Stimulated activated naive CD8-positive, alpha-beta T cell treated with anti-CD3 and anti-CD28 coated beads, Interleukin-15, Interleukin-2, amounts not matched to agents 100 ng/mL and 50 ng/mL, for 24 hours (primary cell): Measurements from ENCODE around the gene SLC5A10.

Experiments
- H3K27ac Mint-ChIP-seq: one replicate; pipeline ENCODE4 v1.8.0; 2021; ENCODE audit warnings: mild to moderate bottlenecking, mixed read lengths
- H3K27me3 Mint-ChIP-seq: one replicate; pipeline ENCODE4 v1.8.0; 2021; ENCODE audit warnings: mixed read lengths
- H3K36me3 Mint-ChIP-seq: one replicate; pipeline ENCODE4 v1.8.0; 2021; ENCODE audit warnings: low read depth, mixed read lengths
- H3K4me1 Mint-ChIP-seq: one replicate; pipeline ENCODE4 v1.8.0; 2021; ENCODE audit warnings: low read depth, mixed read lengths
- H3K4me3 Mint-ChIP-seq: one replicate; pipeline ENCODE4 v1.8.0; 2021; ENCODE audit warnings: mild to moderate bottlenecking, mixed read lengths
- H3K9me3 Mint-ChIP-seq: one replicate; pipeline ENCODE4 v1.8.0; 2021; ENCODE audit warnings: mixed read lengths

The SLC5A10 gene

GRCh38 chr17:19009970-19010369, 58.0 kb downstream of the SLC5A10 start:
- Mint-ChIP-seq H3K27me3 (no peaks in the 10 kb centered on the region), H3K27ac (no peak overlapping the region), H3K4me3 (no peak overlapping the region), H3K36me3 (no peaks in the 10 kb centered on the region), H3K9me3 (no peaks in the 10 kb centered on the region), H3K4me1 (peaks cover 6% of the 10 kb centered on the region)

DNA sequence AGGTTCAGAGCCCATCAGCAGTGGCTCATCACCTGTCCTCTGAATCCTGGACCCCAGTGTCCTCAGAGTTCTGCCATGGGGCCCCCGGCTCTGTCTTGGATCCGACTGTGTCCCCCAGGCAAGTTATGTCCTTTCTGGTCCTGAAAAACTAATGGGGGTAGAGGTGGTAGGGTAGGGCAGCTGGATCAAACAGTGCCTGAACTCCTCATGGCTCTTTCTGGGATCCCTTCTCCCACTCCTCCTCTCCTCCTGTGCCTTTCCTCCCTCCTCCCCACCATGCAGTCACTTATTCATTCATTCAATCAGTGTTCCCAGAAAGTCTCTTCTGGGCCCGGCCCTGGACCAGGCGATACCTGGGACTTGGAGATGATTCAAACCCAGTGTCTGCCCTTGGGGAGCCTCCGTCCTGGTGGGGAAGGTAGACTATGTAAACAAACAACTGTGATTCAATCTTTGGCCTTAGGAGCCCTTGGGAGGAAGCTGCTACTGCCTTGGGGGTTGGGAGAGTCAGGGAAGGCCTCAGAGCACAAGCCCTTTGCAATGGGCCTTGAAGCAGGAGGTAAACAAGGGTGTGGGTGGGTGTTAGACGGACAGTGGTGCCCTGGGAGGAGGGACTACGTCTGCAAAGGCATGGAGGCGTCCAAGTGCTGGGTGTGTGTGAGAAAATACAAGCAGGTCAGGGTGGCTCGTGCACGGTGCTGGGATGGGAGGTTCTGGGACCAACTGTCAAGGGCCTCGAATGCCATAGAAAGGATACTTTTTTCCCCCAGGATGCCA, 59.0 kb downstream of the SLC5A10 start:
- Mint-ChIP-seq H3K4me1 (peaks cover under 1% of the 10 kb centered on the region), H3K36me3 (no peaks in the 10 kb centered on the region), H3K9me3 (no peaks in the 10 kb centered on the region), H3K4me3 (no peak overlapping the region), H3K27ac (no peak overlapping the region), H3K27me3 (no peaks in the 10 kb centered on the region)

- no peaks in the 10 kb centered on the region for H3K36me3 Mint-ChIP-seq
- no peaks in the 10 kb centered on the region for H3K27me3 Mint-ChIP-seq
- H3K4me3 Mint-ChIP-seq = no peak overlapping the region
- H3K4me1 Mint-ChIP-seq = no peaks in the 10 kb centered on the region
- H3K9me3 Mint-ChIP-seq = no peaks in the 10 kb centered on the region
- no peak overlapping the region for H3K27ac Mint-ChIP-seq
Measured at GRCh38 chr17:19011581-19011980, 59.6 kb downstream of the SLC5A10 start.

DNA sequence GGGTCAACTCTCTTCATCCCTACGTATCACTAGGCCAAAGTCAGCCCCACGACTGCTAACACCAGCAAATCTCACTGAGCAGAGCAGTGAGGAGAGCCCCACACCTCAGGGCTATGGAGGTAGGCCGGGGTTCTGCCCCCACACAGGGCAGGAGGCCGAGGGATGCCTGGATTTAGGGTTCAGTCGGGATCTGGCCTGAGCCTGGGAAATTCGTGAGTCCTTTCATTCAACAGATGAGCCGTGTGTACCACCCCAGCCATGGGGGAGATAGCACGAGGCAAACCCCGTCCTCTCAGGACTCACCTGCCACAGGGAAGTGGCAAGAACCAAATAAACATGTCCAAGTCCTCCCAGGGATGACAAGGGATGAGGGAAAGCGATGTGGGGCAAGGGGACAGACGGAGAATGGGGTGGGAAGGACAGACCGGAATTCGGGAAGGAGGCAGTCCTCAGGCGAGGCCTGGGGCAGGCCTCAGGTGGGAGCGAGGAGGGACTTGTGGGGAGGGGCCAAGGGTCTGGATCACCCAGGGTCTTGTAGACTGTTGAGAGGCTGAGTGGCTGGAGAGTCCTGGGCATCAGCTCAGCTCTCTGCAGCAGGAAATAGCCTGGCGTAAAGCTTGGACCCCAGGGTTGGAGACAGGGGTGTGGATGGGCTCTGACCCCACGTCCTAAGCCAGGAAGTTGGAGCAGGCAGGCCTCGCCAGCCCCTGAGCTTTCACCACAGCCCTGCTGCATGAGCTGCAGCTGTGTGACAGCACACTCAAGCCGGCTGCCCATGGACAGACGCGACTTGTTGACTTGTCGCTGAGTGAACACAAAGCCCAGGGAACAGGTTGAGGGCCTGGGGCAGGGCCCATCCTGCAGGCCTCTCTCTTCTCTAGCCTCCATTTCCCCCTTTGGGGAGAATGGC, 60.5 kb downstream of the SLC5A10 start:
- H3K4me3 Mint-ChIP-seq = no peak overlapping the region
- no peaks in the 10 kb centered on the region for H3K9me3 Mint-ChIP-seq
- H3K4me1 Mint-ChIP-seq = no peaks in the 10 kb centered on the region
- no peaks in the 10 kb centered on the region for H3K27me3 Mint-ChIP-seq
- no peak overlapping the region for H3K27ac Mint-ChIP-seq
- no peaks in the 10 kb centered on the region for H3K36me3 Mint-ChIP-seq

GRCh38 chr17:19013226-19013625, 61.3 kb downstream of the SLC5A10 start:
- Mint-ChIP-seq H3K9me3 (no peaks in the 10 kb centered on the region), H3K27ac (no peak overlapping the region), H3K27me3 (no peaks in the 10 kb centered on the region), H3K36me3 (no peaks in the 10 kb centered on the region), H3K4me1 (no peaks in the 10 kb centered on the region), H3K4me3 (no peak overlapping the region)

DNA sequence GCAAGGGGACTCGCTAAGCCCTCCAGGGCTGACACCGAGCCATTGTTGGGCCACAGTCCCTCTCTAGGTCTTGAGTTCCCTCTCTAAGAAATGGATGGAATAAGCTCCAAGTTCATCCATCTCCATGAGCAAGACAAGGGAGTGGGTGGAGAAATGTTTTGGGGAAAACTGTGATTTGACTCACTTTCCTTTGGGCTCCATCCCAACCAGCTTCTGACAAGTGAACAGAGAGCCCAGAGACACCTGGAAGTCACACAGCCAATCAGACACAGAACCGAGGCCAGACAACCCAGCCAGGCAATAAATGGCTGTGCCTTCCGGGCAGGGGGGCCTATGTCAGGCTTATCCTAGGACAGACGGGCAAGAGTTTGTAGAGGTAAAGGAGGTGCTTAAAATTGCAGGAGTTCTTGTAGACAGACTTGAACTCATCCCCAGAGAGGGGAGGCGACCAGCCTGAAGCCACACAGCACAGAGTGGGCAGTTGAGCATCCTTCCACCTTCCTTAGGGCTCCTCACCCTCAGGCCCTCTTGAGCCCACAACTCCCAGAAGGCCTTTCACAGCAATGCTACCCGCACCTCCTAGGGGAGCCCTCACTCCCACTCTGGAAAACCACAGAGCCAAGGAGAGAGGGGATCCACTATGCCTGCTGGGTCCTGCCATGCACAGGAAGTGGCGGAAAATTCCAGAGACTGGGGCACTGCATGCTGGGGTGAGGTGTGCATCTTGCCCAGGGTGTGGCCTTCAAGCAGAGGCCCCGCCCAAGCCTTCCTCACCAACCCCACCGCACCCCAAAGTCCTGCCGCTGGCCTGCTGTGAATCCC, 62.1 kb downstream of the SLC5A10 start:
- Mint-ChIP-seq H3K4me1 (no peaks in the 10 kb centered on the region), H3K27me3 (no peaks in the 10 kb centered on the region), H3K27ac (no peak overlapping the region), H3K4me3 (no peak overlapping the region), H3K36me3 (peaks cover 2% of the 10 kb centered on the region), H3K9me3 (no peaks in the 10 kb centered on the region)

GRCh38 chr17:19014628-19015215, 62.8 kb downstream of the SLC5A10 start:
- Mint-ChIP-seq H3K36me3 (peaks cover 4% of the 10 kb centered on the region), H3K27ac (no peak overlapping the region), H3K4me1 (no peaks in the 10 kb centered on the region), H3K4me3 (no peak overlapping the region), H3K27me3 (no peaks in the 10 kb centered on the region), H3K9me3 (no peaks in the 10 kb centered on the region)

- H3K4me1 Mint-ChIP-seq = no peaks in the 10 kb centered on the region
- H3K36me3 Mint-ChIP-seq = peaks cover 4% of the 10 kb centered on the region
- no peaks in the 10 kb centered on the region for H3K27me3 Mint-ChIP-seq
- no peak overlapping the region for H3K4me3 Mint-ChIP-seq
- no peak overlapping the region for H3K27ac Mint-ChIP-seq
- H3K9me3 Mint-ChIP-seq = no peaks in the 10 kb centered on the region
Measured at GRCh38 chr17:19015428-19015827, 63.5 kb downstream of the SLC5A10 start.

DNA sequence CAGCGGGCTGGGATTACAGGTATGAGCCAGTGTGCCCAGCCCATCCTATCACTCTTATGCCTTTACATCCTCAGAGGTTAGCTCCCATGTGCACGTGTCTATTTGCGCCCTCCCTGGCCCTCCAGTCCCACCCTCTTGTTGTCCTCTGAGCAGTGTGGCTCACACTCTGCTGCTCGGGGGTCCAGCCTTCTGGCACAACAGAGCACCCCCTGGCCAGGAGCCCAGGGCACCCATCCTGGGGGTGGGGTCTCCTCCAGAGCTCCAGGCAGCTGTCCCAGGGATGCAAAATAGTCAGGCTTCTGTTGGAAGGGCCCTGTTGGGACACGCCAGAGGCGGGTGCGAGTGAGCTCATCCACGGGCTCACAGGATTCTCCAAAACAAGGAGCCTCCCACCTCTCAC, 64.3 kb downstream of the SLC5A10 start:
- H3K4me3 Mint-ChIP-seq = no peak overlapping the region
- H3K27ac Mint-ChIP-seq = no peak overlapping the region
- no peaks in the 10 kb centered on the region for H3K9me3 Mint-ChIP-seq
- H3K27me3 Mint-ChIP-seq = no peaks in the 10 kb centered on the region
- peaks cover 4% of the 10 kb centered on the region for H3K36me3 Mint-ChIP-seq
- no peaks in the 10 kb centered on the region for H3K4me1 Mint-ChIP-seq

DNA sequence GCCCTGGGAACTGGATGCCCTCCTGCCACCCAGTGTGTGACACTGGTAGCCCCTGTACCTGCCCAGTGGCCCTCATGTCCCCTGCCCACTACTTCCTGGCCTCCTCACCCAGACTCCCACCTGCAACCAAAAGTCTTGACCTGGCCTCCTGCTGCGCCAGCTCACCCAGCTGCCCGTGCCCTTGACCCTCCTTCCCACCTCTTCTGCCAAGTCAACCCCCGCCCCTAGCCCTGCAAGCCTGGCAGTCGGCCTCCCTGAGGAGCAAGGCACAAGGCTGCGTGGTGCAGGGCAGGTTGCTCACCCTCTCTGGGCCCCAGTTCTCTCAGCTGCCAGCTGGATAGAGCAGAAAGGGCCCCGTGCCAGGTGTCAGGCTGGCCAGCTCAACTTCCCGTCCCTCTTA, 64.9 kb downstream of the SLC5A10 start:
- H3K9me3 Mint-ChIP-seq = no peaks in the 10 kb centered on the region
- H3K27ac Mint-ChIP-seq = no peak overlapping the region
- H3K4me3 Mint-ChIP-seq = no peak overlapping the region
- peaks cover 4% of the 10 kb centered on the region for H3K36me3 Mint-ChIP-seq
- H3K4me1 Mint-ChIP-seq = no peaks in the 10 kb centered on the region
- no peaks in the 10 kb centered on the region for H3K27me3 Mint-ChIP-seq

- Mint-ChIP-seq H3K27me3 (no peaks in the 10 kb centered on the region), H3K4me3 (no peak overlapping the region), H3K9me3 (no peaks in the 10 kb centered on the region), H3K36me3 (peaks cover 4% of the 10 kb centered on the region), H3K27ac (no peak overlapping the region), H3K4me1 (no peaks in the 10 kb centered on the region)
Measured at GRCh38 chr17:19017401-19017800, 65.4 kb downstream of the SLC5A10 start.

- no peak overlapping the region for H3K4me3 Mint-ChIP-seq
- H3K27me3 Mint-ChIP-seq = no peaks in the 10 kb centered on the region
- no peak overlapping the region for H3K27ac Mint-ChIP-seq
Measured at GRCh38 chr17:19017804-19018599, 66.0 kb downstream of the SLC5A10 start.

DNA sequence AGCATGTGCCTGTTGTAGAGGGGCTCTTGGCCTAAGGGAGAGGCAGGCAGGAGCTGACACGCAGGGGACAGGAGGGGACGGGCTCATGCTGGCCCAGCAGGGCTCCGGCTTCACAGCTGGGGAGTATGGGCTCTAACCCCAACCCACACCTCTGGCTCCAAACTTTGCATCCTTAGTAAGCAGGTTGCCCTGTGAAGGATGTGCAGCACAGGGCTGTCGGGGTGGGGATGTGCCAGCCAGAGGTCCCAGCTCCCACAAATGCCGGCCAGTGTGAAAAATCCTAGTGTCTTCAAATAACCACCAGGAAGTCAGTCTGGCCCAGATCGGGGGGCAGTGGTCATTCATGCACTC, 66.6 kb downstream of the SLC5A10 start:
- no peak overlapping the region for H3K4me3 Mint-ChIP-seq
- peaks cover 4% of the 10 kb centered on the region for H3K36me3 Mint-ChIP-seq
- H3K27ac Mint-ChIP-seq = no peak overlapping the region
- no peaks in the 10 kb centered on the region for H3K9me3 Mint-ChIP-seq
- H3K27me3 Mint-ChIP-seq = no peaks in the 10 kb centered on the region
- no peaks in the 10 kb centered on the region for H3K4me1 Mint-ChIP-seq

More at GRCh38 chr17:19017804-19018599, 66.0 kb downstream of the SLC5A10 start:
- Mint-ChIP-seq H3K9me3 (no peaks in the 10 kb centered on the region), H3K36me3 (peaks cover 4% of the 10 kb centered on the region), H3K4me1 (no peaks in the 10 kb centered on the region)
